Motor neuron (in vitro differentiated cells): ENCODE measurements around the gene EXOC3L1. TPM values are rescaled to one million over a fixed set of nuclear protein-coding genes. Genes with fewer than 3 reads are reported as not detected.
A peak's percentile ranks its signal among the peaks of the same experiment; 100 is the strongest.

Experiments
- ATAC-seq, 8 experiments: fragments of 200-7000 bp; cut with Tn5 transposase; replicated peaks in 6 of 8; 2 replicates each; pipeline ENCODE4 v1.8.0; 2021; ENCODE audit warnings: mild to moderate bottlenecking in 8 of 8, moderate library complexity in 8 of 8
- H3K27ac ChIP-seq, 2 donors: fragments of 250-450 bp; sonication (Bioruptor Pico); 2 replicates each; pipeline ENCODE4 v1.9.0; 2021; ENCODE audit warnings: antibody characterized with exemption in 2 of 2, mild to moderate bottlenecking in 2 of 2, moderate library complexity in 1 of 2
- H3K4me1 ChIP-seq, 2 donors: fragments of 250-450 bp; sonication (Bioruptor Pico); replicated peaks in 1 of 2; 2 replicates each; pipeline ENCODE4 v1.6.1; 2021; ENCODE audit warnings: antibody characterized with exemption in 2 of 2, mild to moderate bottlenecking in 2 of 2, moderate library complexity in 1 of 2
- H3K4me3 ChIP-seq, 5 donors: fragments of 250-450 bp; sonication (Bioruptor Pico); 2 replicates each; pipeline ENCODE4 v1.9.0; 2021; ENCODE audit warnings: antibody characterized with exemption in 5 of 5, mild to moderate bottlenecking in 5 of 5, moderate library complexity in 4 of 5
- WGBS, 10 experiments: fragments of 450-650 bp; shearing (Covaris generic); methylation state at CpG; one replicate each; pipeline ENCODE4 v1.0.0; 2022; 5-methylcytosine and 5-hydroxymethylcytosine counted together
- in situ Hi-C, 9 experiments: fragments of 400-800 bp; cut with MboI; loops; one replicate each; pipeline ENCODE4 v1.15.0; 2021; ENCODE audit warnings: low sequenced_read_pairs in 9 of 9, low pct_unique_long_range_greater_than_20kb in 2 of 9; ENCODE audit not compliant: unreplicated experiment in 9 of 9
- total RNA-seq, 8 experiments: library from RNA; unstranded; fragments of 300-600 nt; gene quantifications; 2 replicates each; pipeline versions ENCODE4 v1.2.3 to v1.2.4, GENCODE V29; 2022

EXOC3L1 gene, protein sequence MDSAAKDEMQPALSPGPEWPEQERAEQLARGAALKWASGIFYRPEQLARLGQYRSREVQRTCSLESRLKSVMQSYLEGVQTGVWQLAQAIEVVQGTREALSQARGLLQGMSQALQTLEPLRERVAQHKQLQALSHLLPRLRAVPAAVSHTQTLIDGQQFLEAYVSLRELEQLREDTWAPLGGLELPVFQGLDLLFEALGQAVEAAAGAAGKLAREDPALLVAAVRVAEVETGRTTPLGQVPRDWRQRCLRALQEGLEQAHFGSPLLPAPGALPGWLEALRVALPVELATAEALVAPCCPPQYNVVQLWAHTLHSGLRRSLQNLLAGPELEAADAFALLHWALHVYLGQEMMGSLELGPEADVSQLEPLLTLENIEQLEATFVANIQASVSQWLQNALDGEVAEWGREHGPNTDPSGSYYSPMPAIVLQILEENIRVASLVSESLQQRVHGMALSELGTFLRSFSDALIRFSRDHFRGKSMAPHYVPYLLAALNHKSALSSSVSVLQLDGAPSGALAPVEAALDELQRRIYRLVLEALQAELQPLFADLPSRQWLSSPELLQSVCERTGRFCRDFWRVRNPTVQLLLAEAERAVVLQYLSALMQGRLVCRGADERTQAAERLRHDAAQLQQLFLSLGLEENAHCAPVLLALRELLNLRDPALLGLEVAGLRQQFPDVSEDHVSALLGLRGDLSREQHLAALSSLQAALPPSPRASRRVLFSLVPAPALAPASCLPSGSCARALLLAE
- 1 to 10 TPM in 4 of 8 experiments, under 1 TPM in 4; 0.29 to 3.6 (median 0.98) TPM for total RNA-seq

- WGBS, 10 experiments: 80% methylated on average over 1 of the region's 6 CpGs; no CpG with 5 or more reads in 9 of the 10 experiments
- H3K27ac ChIP-seq: no peak within 1 kb of the TSS
- in situ Hi-C loops: no loop called here
Observed at GRCh38 chr16:67190041-67190440, at the start of gene EXOC3L1. Gene EXOC3L1, minus strand, starts transcription at chr16:67190136. Its CDS starts 460 bp downstream, at chr16:67189676.

DNA sequence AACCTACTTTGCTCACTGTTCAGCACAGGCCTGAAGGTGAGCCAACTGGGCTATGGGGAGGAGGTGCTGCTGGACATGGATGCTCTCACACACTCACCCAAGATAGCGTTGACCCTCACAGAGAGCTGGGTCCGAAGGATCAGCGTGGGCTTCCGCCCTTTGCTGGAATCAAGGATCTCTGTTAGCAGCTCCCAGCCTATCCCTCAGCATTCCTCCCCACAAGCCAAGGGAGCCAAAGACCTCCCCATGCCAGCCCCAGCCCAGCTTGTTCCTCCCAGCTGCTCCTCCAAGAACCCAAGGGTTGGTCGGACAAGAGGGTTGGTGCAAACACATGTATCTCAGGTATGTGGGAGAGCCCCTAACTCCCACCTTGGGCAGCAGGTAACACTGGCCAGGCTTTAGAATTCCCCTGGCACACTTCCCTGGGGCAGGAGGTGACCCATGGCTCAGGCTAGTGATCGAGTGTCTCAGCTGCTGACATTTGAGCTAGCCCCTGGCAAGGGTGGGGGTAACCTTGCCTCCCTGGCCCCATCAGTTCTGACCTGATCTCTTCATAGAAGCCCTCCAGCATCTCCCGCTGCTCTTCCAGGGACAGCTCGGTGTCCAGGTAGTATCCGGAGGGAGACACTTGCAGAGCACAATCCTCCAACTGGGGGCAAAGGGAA, 49.0 kb upstream of the EXOC3L1 start:
- H3K4me1 ChIP-seq: peaks cover 3 to 6% of the 10 kb centered on the region in 2 donors
- no peak overlapping the region for H3K27ac ChIP-seq
- WGBS, 10 experiments: 82 to 100% methylated on average over 1 to 2 of the region's 9 CpGs; no CpG with 5 or more reads in 8 of the 10 experiments
- in situ Hi-C loops: loop anchor here in 1 of 9 experiments (25.0 kb wide), 1 partner anchor 173 kb away; the partner anchor contains the start of gene ZDHHC1
- no peak for ATAC-seq
- no peak overlapping the region for H3K4me3 ChIP-seq

More at GRCh38 chr16:67190041-67190440, at the start of gene EXOC3L1:
- Histone ChIP-seq H3K4me3 (no peak within 1 kb of the TSS), H3K4me1 (peaks cover 16 to 17% of the 10 kb centered on the region in 2 donors)
- no peak for ATAC-seq

DNA sequence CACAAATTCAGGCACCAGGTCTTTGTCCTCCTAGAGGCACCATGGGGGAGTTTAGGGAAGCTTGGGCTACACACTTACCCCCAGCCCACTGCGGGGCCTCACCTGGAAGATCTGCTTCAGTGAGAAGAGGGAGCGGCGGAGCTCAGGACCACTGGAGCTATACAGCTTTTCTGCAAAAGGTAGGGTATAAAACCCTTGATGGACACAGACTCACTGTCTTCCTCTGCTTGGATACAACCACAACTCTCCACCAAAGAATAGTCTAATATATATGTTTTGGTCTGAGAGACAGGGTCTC, 48.3 kb upstream of the EXOC3L1 start:
- in situ Hi-C loops: loop anchor here in 1 of 9 experiments (25.0 kb wide), 1 partner anchor 174 kb away; the partner anchor contains the start of gene ZDHHC1
- Histone ChIP-seq H3K27ac (no peak overlapping the region), H3K4me1 (peaks cover 3 to 6% of the 10 kb centered on the region in 2 donors), H3K4me3 (no peak overlapping the region)
- WGBS, 10 experiments: 80 to 100% methylated on average over 1 of the region's 3 CpGs; no CpG with 5 or more reads in 8 of the 10 experiments
- ATAC-seq: no peak

DNA sequence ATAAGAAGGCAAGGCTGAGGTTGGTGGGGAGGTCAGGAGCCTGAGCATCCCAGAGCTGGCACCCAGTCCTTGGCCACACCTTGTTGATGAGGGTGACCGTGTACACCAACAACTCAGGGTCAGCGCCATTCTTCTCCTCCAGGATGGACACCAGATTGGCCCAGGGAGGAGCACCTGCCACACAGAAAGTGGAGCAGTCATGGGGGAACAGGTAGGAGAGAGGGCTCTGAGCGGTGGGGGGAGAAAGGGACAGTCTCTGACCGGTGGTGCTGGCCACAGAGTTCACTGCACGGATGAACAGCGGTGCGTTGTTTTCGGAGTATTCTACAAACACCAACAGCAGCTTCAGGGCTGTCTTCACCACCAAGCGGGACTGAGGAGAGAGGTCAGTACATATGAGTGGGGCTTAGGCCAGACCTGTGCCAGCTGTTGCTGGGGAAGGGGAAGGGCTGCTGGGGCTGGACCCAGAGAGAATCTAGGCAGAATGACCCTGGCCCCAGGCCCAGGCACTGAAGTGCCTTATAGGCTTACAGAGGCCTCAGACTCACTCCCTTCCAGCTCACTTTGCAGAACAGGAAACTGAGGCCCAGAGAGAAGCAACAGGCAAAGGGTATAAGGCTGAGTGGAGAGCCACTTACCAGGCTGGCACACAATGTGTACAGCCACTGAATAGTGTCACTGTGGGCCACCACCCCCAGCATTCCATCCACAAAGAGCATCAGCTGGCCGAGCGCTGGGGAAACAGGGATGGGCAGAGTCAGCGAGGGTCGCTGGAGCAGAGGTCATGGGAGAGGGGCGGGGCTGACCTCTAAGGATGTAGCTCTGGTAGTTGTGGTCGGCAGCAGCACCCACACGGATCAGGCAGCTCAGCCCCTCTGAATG, 47.7 kb upstream of the EXOC3L1 start:
- in situ Hi-C loops: loop anchor here in 1 of 9 experiments (25.0 kb wide), 1 partner anchor 175 kb away; the partner anchor contains the start of gene ZDHHC1
- WGBS, 10 experiments: 41 to 100% (median 80%) methylated on average over 5 to 8 of the region's 16 CpGs; no CpG with 5 or more reads in 6 of the 10 experiments
- ATAC-seq: no peak
- no peak overlapping the region for H3K4me3 ChIP-seq
- H3K27ac ChIP-seq: no peak overlapping the region
- H3K4me1 ChIP-seq: peaks cover 3 to 6% of the 10 kb centered on the region in 2 donors

DNA sequence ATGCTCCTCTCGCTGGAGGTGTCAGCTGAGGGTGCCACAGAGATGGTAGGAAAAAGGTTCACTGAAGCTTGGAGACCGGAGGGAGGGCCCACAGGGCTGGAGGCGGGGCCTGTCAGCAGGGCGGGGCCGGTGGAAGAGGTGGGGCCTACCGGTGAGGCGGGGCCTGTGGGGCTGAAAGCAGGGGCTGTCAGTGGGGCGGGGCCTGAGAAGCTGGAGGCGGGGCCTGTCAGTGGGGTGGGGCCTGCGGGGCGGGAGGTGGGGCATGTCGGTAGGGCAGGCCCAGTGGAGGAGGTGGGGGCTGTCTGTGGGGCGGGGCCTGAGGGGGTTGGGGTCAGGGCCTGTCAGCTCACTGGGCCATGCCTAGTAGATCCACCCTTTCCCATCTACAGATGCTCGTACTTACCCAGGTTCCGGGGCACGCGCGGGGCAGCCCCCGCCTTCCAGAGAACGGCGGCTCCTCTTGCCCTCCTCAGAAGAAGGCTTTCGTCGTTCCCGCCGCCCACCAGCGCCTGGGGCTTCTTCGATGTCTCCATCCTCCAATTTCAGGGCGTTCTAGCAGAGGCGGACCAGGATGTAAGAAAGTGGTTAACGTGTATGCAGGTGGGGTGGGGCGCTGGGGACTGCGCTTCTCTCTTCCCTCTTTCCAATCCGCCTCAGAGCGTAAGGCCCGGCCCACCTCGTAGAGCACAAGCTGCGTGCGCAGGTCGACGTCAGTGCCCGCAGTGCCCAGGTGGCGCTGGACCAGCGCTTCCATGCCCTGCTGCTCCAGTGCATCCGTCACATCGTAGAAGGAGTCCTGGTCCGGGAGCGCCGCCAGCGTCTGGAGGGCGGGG, 46.8 kb upstream of the EXOC3L1 start:
- peak; percentile 46 to 82 (median 66) for ATAC-seq

DNA sequence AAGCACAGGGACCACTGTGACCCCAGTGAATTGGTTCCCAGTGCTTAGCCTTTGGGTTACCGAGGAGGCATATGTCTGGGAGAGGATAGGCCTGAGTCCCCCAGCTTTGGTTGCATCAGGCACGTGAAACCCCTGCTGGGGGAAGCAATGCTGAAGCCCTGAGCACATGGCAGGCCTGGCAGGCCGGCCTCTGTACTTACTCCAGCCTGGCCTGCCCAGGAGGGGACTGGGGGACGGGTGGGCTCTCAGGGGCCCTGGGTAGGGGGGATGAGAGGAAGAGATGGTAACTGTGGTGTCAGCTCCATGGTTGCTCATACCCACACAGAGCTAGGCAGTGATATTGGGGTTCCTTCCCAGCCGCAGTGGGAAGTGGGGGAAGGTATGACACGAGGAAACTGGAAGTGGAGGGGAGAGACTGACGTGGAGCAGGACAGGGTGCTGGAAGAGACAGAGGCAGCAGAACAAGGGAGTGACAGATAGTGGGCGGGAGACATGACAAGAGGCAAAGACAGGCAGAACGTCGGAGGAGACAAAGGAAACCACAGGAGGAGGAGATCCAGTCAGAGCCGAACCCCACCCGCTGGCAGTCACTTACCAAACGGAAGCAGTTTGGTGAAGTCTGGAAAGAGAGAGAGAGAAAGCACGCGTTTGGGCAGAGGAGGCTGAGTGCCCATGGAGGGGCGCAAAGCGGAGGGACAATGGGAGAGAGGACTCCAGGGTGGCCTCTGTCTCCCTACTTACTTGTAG, 46.1 kb upstream of the EXOC3L1 start:
- peak overlapping the region in 1 of 2 donors; percentile 62 for H3K27ac ChIP-seq
- in situ Hi-C loops: loop anchor here in 1 of 9 experiments (25.0 kb wide), 1 partner anchor 176 kb away; the partner anchor contains the start of gene ZDHHC1
- H3K4me1 ChIP-seq: peaks cover 3 to 6% of the 10 kb centered on the region in 2 donors
- H3K4me3 ChIP-seq: peak overlapping the region; percentile 8 to 33 (median 15)
- WGBS, 10 experiments: 41 to 100% (median 72%) methylated on average over 1 to 11 of the region's 17 CpGs; no CpG with 5 or more reads in 3 of the 10 experiments
- ATAC-seq: peak in 7 of 8 experiments; percentile 5 to 68 (median 53)

More for the DNA sequence above, 46.8 kb upstream of the EXOC3L1 start:
- 94% methylated on average over 3 of the region's 50 CpGs; no CpG with 5 or more reads in 9 of the 10 experiments for WGBS, 10 experiments
- in situ Hi-C loops: loop anchor here in 1 of 9 experiments (25.0 kb wide), 1 partner anchor 176 kb away; the partner anchor contains the start of gene ZDHHC1
- Histone ChIP-seq H3K4me3 (peak overlapping the region; percentile 8 to 33 (median 15)), H3K27ac (peak overlapping the region in 1 of 2 donors; percentile 62), H3K4me1 (peaks cover 3 to 6% of the 10 kb centered on the region in 2 donors)

DNA sequence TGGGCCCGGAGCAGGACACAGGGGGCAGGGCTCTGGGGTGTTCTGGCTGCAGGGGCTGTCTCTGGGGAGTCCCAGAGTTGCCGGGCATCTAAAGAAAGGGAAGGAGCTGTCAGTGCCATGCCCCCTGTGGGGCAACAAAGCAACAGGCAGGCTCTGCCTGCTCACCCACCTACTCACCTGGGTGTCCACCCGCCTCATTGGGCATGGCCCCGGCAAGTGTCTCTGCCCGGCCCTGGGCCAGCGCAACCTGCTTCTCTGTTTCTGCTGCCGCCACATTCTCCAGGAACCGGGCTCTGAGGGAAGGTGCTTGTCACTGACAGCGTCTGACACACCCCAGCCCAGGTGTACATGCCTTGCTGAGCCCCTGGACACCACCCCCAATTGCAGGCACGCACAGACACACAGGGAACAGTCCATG, 44.3 kb upstream of the EXOC3L1 start:
- in situ Hi-C loops: loop anchor here in 1 of 9 experiments (25.0 kb wide), 1 partner anchor 178 kb away; the partner anchor contains the start of gene ZDHHC1
- peaks cover 3 to 6% of the 10 kb centered on the region in 2 donors for H3K4me1 ChIP-seq
- H3K4me3 ChIP-seq: no peak overlapping the region
- ATAC-seq: no peak
- no peak overlapping the region for H3K27ac ChIP-seq
- WGBS, 10 experiments: 90 to 100% (median 100%) methylated on average over 1 to 7 of the region's 10 CpGs; no CpG with 5 or more reads in 5 of the 10 experiments

GRCh38 chr16:67233596-67233995, 43.7 kb upstream of the EXOC3L1 start:
- no peak overlapping the region for H3K27ac ChIP-seq
- no peak for ATAC-seq
- H3K4me1 ChIP-seq: peaks cover 3 to 6% of the 10 kb centered on the region in 2 donors
- in situ Hi-C loops: loop anchor here in 1 of 9 experiments (25.0 kb wide), 1 partner anchor 179 kb away; the partner anchor contains the start of gene ZDHHC1
- H3K4me3 ChIP-seq: no peak overlapping the region
- WGBS, 10 experiments: 61 to 100% methylated on average over 1 to 5 of the region's 7 CpGs; no CpG with 5 or more reads in 8 of the 10 experiments

- no peak overlapping the region for H3K4me3 ChIP-seq
- no peak overlapping the region for H3K27ac ChIP-seq
- 89 to 100% (median 100%) methylated on average over 1 to 7 of the region's 12 CpGs; no CpG with 5 or more reads in 4 of the 10 experiments for WGBS, 10 experiments
- in situ Hi-C loops: loop anchor here in 1 of 9 experiments (25.0 kb wide), 1 partner anchor 181 kb away; the partner anchor contains the start of gene ZDHHC1
- peaks cover 10 to 14% of the 10 kb centered on the region in 2 donors for H3K4me1 ChIP-seq
- no peak for ATAC-seq
Observed at GRCh38 chr16:67230809-67231660, 41.1 kb upstream of the EXOC3L1 start.
